Natural killer cell (primary cell): ENCODE results near the gene ZNF180. TPM values are rescaled to one million over a fixed set of nuclear protein-coding genes. Genes with fewer than 3 reads are reported as not detected.

Source experiments
- ATAC-seq, 3 donors: fragments of 150-1000 bp in 2 of 3; fragments of 200-7000 bp in 1 of 3; cut with Tn5 transposase; 1 replicate in 1 of 3; 2 replicates in 2 of 3; pipeline ENCODE4 v1.10.0; 2021; ENCODE audit warnings: mild to moderate bottlenecking in 2 of 3, moderate library complexity in 2 of 3
- DNase-seq, 2 donors: peaks; one replicate each; pipeline versions ENCODE4 v3.0.0 to v3.0.0-alpha.2; 2013 to 2021; ENCODE audit warnings: mixed read lengths in 1 of 2
- H3K27ac ChIP-seq: one replicate; pipeline ENCODE4 v1.5.1; 2013; ENCODE audit warnings: mild to moderate bottlenecking, low read length
- H3K27me3 ChIP-seq: one replicate; pipeline ENCODE4 v1.6.1; 2013; ENCODE audit warnings: low read length; ENCODE audit not compliant: control insufficient read depth, insufficient read depth
- H3K36me3 ChIP-seq: one replicate; pipeline ENCODE4 v1.6.1; 2013; ENCODE audit warnings: low read length; ENCODE audit not compliant: control insufficient read depth, insufficient read depth
- H3K4me1 ChIP-seq: one replicate; pipeline ENCODE4 v1.6.1; 2013; ENCODE audit warnings: low read length; ENCODE audit not compliant: control insufficient read depth, insufficient read depth
- H3K4me3 ChIP-seq: one replicate; pipeline ENCODE4 v1.5.1; 2013; ENCODE audit warnings: low read length
- H3K9me3 ChIP-seq: one replicate; pipeline ENCODE4 v1.6.1; 2013; ENCODE audit warnings: low read length; ENCODE audit not compliant: control insufficient read depth, insufficient read depth
- H3K27ac Mint-ChIP-seq, 2 donors: one replicate each; pipeline ENCODE4 v1.8.0; 2022; ENCODE audit warnings: mild to moderate bottlenecking in 2 of 2, mixed read lengths in 2 of 2, moderate library complexity in 1 of 2
- H3K27me3 Mint-ChIP-seq, 2 donors: one replicate each; pipeline ENCODE4 v1.8.0; 2022; ENCODE audit warnings: low read depth in 2 of 2, mixed read lengths in 2 of 2
- H3K36me3 Mint-ChIP-seq: one replicate; pipeline ENCODE4 v1.8.0; 2022; ENCODE audit warnings: mixed read lengths
- H3K4me1 Mint-ChIP-seq, 2 donors: one replicate each; pipeline ENCODE4 v1.8.0; 2022; ENCODE audit warnings: mixed read lengths in 2 of 2
- H3K4me3 Mint-ChIP-seq: one replicate; pipeline ENCODE4 v1.8.0; 2022; ENCODE audit warnings: mild to moderate bottlenecking, moderate library complexity, mixed read lengths
- H3K9me3 Mint-ChIP-seq, 2 donors: one replicate each; pipeline ENCODE4 v1.8.0; 2022; ENCODE audit warnings: mixed read lengths in 2 of 2
- WGBS: methylation state at CpG from one replicate; pipeline ENCODE4 v1.1.7; 2013; ENCODE audit warnings: missing lambda C conversion rate; ENCODE audit not compliant: insufficient coverage; 5-methylcytosine and 5-hydroxymethylcytosine counted together
- intact Hi-C: fragments of 100-400 bp; cut with micrococcal nuclease; formaldehyde crosslinking; loops from one replicate; pipeline ENCODE4 v1.14.2; 2022
- total RNA-seq, 4 donors: library from RNA; stranded (reverse); fragments of 120-200 nt in 1 of 4; gene quantifications; one replicate each; pipeline versions ENCODE4 v1.2.3 to v1.2.4, GENCODE V29; 2013 to 2022
- TF ChIP-seq, protein P1 (sequence below): fragments of 200-600 bp; IDR thresholded peaks from one replicate; pipeline ENCODE4 v1.8.0; 2022; ENCODE audit warnings: antibody characterized with exemption

ZNF180 gene
- total RNA-seq, 3 donors from 2014 or later (not counting 1 experiment from before 2014, with no cell fraction given) = 6.0 to 8.7 (median 8.0) TPM

DNA sequence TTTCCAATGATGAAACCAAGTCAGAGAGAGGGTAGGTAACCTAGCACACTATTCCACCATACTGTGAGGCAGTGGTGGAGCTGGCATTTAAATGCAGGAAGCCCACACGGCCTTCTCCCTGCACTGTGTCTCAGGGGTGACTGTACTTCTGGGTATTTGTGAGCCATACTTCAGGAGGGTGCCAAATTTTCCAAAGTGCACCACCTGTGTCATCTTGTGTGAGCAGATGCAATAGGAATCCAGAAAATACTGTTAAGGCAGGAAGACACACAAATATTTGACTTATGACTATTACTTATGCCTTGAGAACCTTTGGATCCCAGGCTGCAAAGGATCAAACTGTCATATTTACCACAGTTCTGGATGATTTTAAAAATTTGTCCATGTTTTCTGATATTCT, 69.4 kb downstream of the ZNF180 start:
- no peaks in the 10 kb centered on the region for H3K36me3 ChIP-seq
- peaks cover 19% of the 10 kb centered on the region for H3K36me3 Mint-ChIP-seq
- TF ChIP-seq, protein P1, sequence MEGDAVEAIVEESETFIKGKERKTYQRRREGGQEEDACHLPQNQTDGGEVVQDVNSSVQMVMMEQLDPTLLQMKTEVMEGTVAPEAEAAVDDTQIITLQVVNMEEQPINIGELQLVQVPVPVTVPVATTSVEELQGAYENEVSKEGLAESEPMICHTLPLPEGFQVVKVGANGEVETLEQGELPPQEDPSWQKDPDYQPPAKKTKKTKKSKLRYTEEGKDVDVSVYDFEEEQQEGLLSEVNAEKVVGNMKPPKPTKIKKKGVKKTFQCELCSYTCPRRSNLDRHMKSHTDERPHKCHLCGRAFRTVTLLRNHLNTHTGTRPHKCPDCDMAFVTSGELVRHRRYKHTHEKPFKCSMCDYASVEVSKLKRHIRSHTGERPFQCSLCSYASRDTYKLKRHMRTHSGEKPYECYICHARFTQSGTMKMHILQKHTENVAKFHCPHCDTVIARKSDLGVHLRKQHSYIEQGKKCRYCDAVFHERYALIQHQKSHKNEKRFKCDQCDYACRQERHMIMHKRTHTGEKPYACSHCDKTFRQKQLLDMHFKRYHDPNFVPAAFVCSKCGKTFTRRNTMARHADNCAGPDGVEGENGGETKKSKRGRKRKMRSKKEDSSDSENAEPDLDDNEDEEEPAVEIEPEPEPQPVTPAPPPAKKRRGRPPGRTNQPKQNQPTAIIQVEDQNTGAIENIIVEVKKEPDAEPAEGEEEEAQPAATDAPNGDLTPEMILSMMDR = no peak
- no peaks in the 10 kb centered on the region for H3K4me1 ChIP-seq
- ATAC-seq (no peak), DNase-seq (no peak)
- H3K27ac Mint-ChIP-seq = no peak overlapping the region
- WGBS = 86% methylated on average over 1 of the region's 1 CpG
- H3K27me3 Mint-ChIP-seq = no peaks in the 10 kb centered on the region
- intact Hi-C loops = no loop called here
- no peak overlapping the region for H3K4me3 ChIP-seq
- H3K4me3 Mint-ChIP-seq = no peak overlapping the region
- no peaks in the 10 kb centered on the region for H3K4me1 Mint-ChIP-seq
- H3K27ac ChIP-seq = no peak overlapping the region
- peaks cover 60% of the 10 kb centered on the region for H3K9me3 ChIP-seq
- no peaks in the 10 kb centered on the region for H3K27me3 ChIP-seq
- peaks cover 11 to 20% of the 10 kb centered on the region in 2 donors for H3K9me3 Mint-ChIP-seq

Other genes with a start within 250 kb of the ZNF180 start
- gene ZNF233, start 240.6 kb downstream of the ZNF180 start, total RNA-seq = under 1 TPM; 0.14 to 0.39 (median 0.20) TPM
- 10 to 100 TPM in 1 of 3 donors, 1 to 10 TPM in 2; 6.7 to 11.6 (median 8.1) TPM for gene ZNF235, start 195.5 kb downstream of the ZNF180 start, total RNA-seq
- under 1 TPM in 1 of 3 donors, not detected in 2; 0.39 TPM for gene ZNF112, start 143.8 kb downstream of the ZNF180 start, total RNA-seq
- 1 to 10 TPM in 1 of 3 donors, under 1 TPM in 2; 0.82 to 2.2 (median 0.88) TPM for gene ZNF285, start 98.9 kb downstream of the ZNF180 start, total RNA-seq
- under 1 TPM in 2 of 3 donors, not detected in 1; 0.09 to 0.15 TPM for gene ZNF229, start 52.0 kb downstream of the ZNF180 start, total RNA-seq
- not detected for gene CEACAM20, start 29.2 kb upstream of the ZNF180 start, total RNA-seq
- not detected for gene IGSF23, start 113.0 kb upstream of the ZNF180 start, total RNA-seq
- gene PVR, start 143.4 kb upstream of the ZNF180 start, total RNA-seq = 10 to 100 TPM in 1 of 3 donors, 1 to 10 TPM in 2; 6.6 to 12.6 (median 7.9) TPM
- 1 to 10 TPM; 2.6 to 4.1 (median 2.7) TPM for gene CEACAM19, start 171.0 kb upstream of the ZNF180 start, total RNA-seq
- gene CEACAM16, start 198.6 kb upstream of the ZNF180 start, total RNA-seq = not detected
- 100 to 1,000 TPM; 152 to 199 (median 164) TPM for gene BCL3, start 248.2 kb upstream of the ZNF180 start, total RNA-seq